IMR-90 (cell line): ENCODE measurements around the gene VIPR1. TPM values are rescaled to one million over a fixed set of nuclear protein-coding genes. Genes with fewer than 3 reads are reported as not detected.

Experiments
- ATAC-seq: fragments of 200-7000 bp; cut with Tn5 transposase; 2 replicates; pipeline ENCODE4 v1.9.1; 2020; ENCODE audit warnings: low read depth, mild to moderate bottlenecking, moderate library complexity
- BruUV-seq: library from RNA; stranded (reverse); fragments of 400-500 nt; replicated peaks from 2 replicates; lab custom pipeline; 2021; lab: Mats Ljungman, UMichigan
- CTCF ChIA-PET: fragments of 300-600 bp; formaldehyde crosslinking; extraction: SDS; loops from one replicate; lab custom pipeline; 2021; ENCODE audit warnings: antibody characterized with exemption; lab: Yijun Ruan, JAX
- POLR2A ChIA-PET: fragments of 300-600 bp; sonication (Branson Sonifier 250); formaldehyde crosslinking; loops from one replicate; lab custom pipeline; 2022; ENCODE audit warnings: antibody characterized with exemption; ENCODE audit not compliant: unreplicated experiment; lab: Charles Lee
- DNase-seq: peaks from one replicate; pipeline ENCODE4 v3.0.0; 2013
- H2AFZ ChIP-seq: replicated peaks from 2 replicates; pipeline ENCODE3; 2013; ENCODE audit warnings: low read length, mild to moderate bottlenecking; ENCODE audit not compliant: poor library complexity
- H2AK5ac ChIP-seq: 2 replicates; pipeline ENCODE4 v1.6.1; 2013; ENCODE audit warnings: low read depth, low read length, inconsistent platforms
- H2AK9ac ChIP-seq: replicated peaks from 2 replicates; pipeline ENCODE3; 2013; ENCODE audit warnings: mild to moderate bottlenecking, low read depth, low read length, moderate library complexity; ENCODE audit not compliant: poor library complexity
- H2BK120ac ChIP-seq: 2 replicates; pipeline ENCODE4 v1.6.1; 2013; ENCODE audit warnings: low read depth, low read length, inconsistent platforms
- H2BK15ac ChIP-seq: 3 replicates; pipeline ENCODE4 v1.6.1; 2013; ENCODE audit warnings: low read depth, low read length, inconsistent platforms
- H2BK20ac ChIP-seq: 2 replicates; pipeline ENCODE4 v1.6.1; 2013; ENCODE audit warnings: low read depth, mild to moderate bottlenecking, inconsistent platforms, low read length, moderate library complexity
- H2BK5ac ChIP-seq: 2 replicates; pipeline ENCODE4 v1.6.1; 2013; ENCODE audit warnings: mild to moderate bottlenecking, low read depth, low read length, inconsistent platforms; ENCODE audit not compliant: poor library complexity, severe bottlenecking
- H3K14ac ChIP-seq: replicated peaks from 2 replicates; pipeline ENCODE4 v1.6.1; 2013; ENCODE audit warnings: low read depth, low read length, inconsistent platforms
- H3K18ac ChIP-seq: 2 replicates; pipeline ENCODE4 v1.6.1; 2013; ENCODE audit warnings: low read depth, low read length, control low read depth
- H3K23ac ChIP-seq: 2 replicates; pipeline ENCODE4 v1.6.1; 2013; ENCODE audit warnings: low read depth, low read length, inconsistent platforms
- H3K27ac ChIP-seq: 2 replicates; pipeline ENCODE4 v1.5.1; 2013; ENCODE audit warnings: mild to moderate bottlenecking, control low read depth, low read length; ENCODE audit not compliant: insufficient read depth
- H3K27me3 ChIP-seq: 2 replicates; pipeline ENCODE4 v1.6.1; 2013; ENCODE audit warnings: low read length; ENCODE audit not compliant: control insufficient read depth, insufficient read depth
- H3K36me3 ChIP-seq: 2 replicates; pipeline ENCODE4 v1.6.1; 2013; ENCODE audit warnings: low read length, mixed read lengths; ENCODE audit not compliant: control insufficient read depth, insufficient read depth
- H3K4ac ChIP-seq: 2 replicates; pipeline ENCODE4 v1.6.1; 2013; ENCODE audit warnings: low read depth, low read length, inconsistent platforms
- H3K4me1 ChIP-seq: 2 replicates; pipeline ENCODE4 v1.6.1; 2013; ENCODE audit warnings: low read length, mixed read lengths; ENCODE audit not compliant: control insufficient read depth, insufficient read depth
- H3K4me2 ChIP-seq: 2 replicates; pipeline ENCODE4 v1.6.1; 2013; ENCODE audit warnings: low read depth, mild to moderate bottlenecking, control low read depth, low read length, moderate library complexity
- H3K4me3 ChIP-seq: 2 replicates; pipeline ENCODE4 v1.5.1; 2013; ENCODE audit warnings: low read depth, mild to moderate bottlenecking, control low read depth, low read length, moderate library complexity; ENCODE audit not compliant: insufficient read depth
- H3K56ac ChIP-seq: 2 replicates; pipeline ENCODE4 v1.6.1; 2013; ENCODE audit warnings: low read length, inconsistent platforms; ENCODE audit not compliant: insufficient read depth; ENCODE audit errors: extremely low read depth
- H3K79me1 ChIP-seq, 2 experiments: 2 replicates each; pipeline ENCODE4 v1.6.1; 2013; ENCODE audit warnings: low read length in 2 of 2, inconsistent platforms in 1 of 2, low read depth in 1 of 2
- H3K9ac ChIP-seq: 2 replicates; pipeline ENCODE4 v1.6.1; 2013; ENCODE audit warnings: low read depth, low read length, control low read depth
- H3K9me1 ChIP-seq: 2 replicates; pipeline ENCODE4 v1.6.1; 2013; ENCODE audit warnings: low read length, inconsistent platforms; ENCODE audit not compliant: insufficient read depth
- H3K9me3 ChIP-seq: 2 replicates; pipeline ENCODE4 v1.6.1; 2013; ENCODE audit warnings: low read length; ENCODE audit not compliant: control insufficient read depth, insufficient read depth
- H4K20me1 ChIP-seq: 2 replicates; pipeline ENCODE4 v1.6.1; 2013; ENCODE audit warnings: low read length, inconsistent platforms; ENCODE audit not compliant: insufficient read depth
- H4K5ac ChIP-seq: 2 replicates; pipeline ENCODE4 v1.6.1; 2013; ENCODE audit warnings: mild to moderate bottlenecking, low read depth, low read length, control low read depth
- H4K8ac ChIP-seq, 2 experiments: 2 replicates each; pipeline ENCODE4 v1.6.1; 2013; ENCODE audit warnings: low read depth in 2 of 2, low read length in 2 of 2, control low read depth in 1 of 2, inconsistent platforms in 1 of 2
- H4K91ac ChIP-seq: 2 replicates; pipeline ENCODE4 v1.6.1; 2013; ENCODE audit warnings: low read depth, low read length, inconsistent platforms; ENCODE audit not compliant: insufficient read depth
- BHLHE40 ChIP-seq: fragments of 150-350 bp; IDR thresholded peaks from 2 replicates; pipeline ENCODE4 v1.6.1; 2016; ENCODE audit warnings: mild to moderate bottlenecking, low read depth, low read length
- CEBPB ChIP-seq: IDR thresholded peaks from 2 replicates; pipeline ENCODE4 v1.6.1; 2012; ENCODE audit warnings: low read depth, low read length, improper control_type of control experiment
- CHD1 ChIP-seq: IDR thresholded peaks from 2 replicates; pipeline ENCODE4 v1.6.1; 2012; ENCODE audit warnings: low read depth, low read length, improper control_type of control experiment
- FOS ChIP-seq: fragments of 150-350 bp; IDR thresholded peaks from 2 replicates; pipeline ENCODE4 v1.6.1; 2016; ENCODE audit warnings: low read depth, low read length
- MAFK ChIP-seq: IDR thresholded peaks from 2 replicates; pipeline ENCODE4 v1.6.1; 2012; ENCODE audit warnings: low read depth, low read length, improper control_type of control experiment
- MAZ ChIP-seq: IDR thresholded peaks from 2 replicates; pipeline ENCODE4 v1.6.1; 2012; ENCODE audit warnings: low read depth, mild to moderate bottlenecking, low read length, improper control_type of control experiment, moderate library complexity, borderline replicate concordance
- MXI1 ChIP-seq: IDR thresholded peaks from 2 replicates; pipeline ENCODE4 v1.6.1; 2012; ENCODE audit warnings: low read depth, mild to moderate bottlenecking, low read length, moderate library complexity, borderline replicate concordance
- NFE2L2 ChIP-seq: fragments of 150-350 bp; IDR thresholded peaks from 2 replicates; pipeline ENCODE4 v1.6.1; 2016; ENCODE audit warnings: low read depth, mild to moderate bottlenecking, low read length
- POLR2A ChIP-seq: IDR thresholded peaks from 2 replicates; pipeline ENCODE4 v1.6.1; 2012; ENCODE audit warnings: mild to moderate bottlenecking, low read depth, low read length
- RAD21 ChIP-seq: IDR thresholded peaks from 2 replicates; pipeline ENCODE4 v1.6.1; 2012; ENCODE audit warnings: low read length, improper control_type of control experiment
- RCOR1 ChIP-seq: IDR thresholded peaks from 2 replicates; pipeline ENCODE4 v1.6.1; 2012; ENCODE audit warnings: mild to moderate bottlenecking, low read length, improper control_type of control experiment; ENCODE audit not compliant: insufficient replicate concordance
- RFX5 ChIP-seq: IDR thresholded peaks from 2 replicates; pipeline ENCODE4 v1.8.0; 2012; ENCODE audit warnings: low read depth, mild to moderate bottlenecking, low read length, moderate library complexity
- SMC3 ChIP-seq: fragments of 150-350 bp; IDR thresholded peaks from 2 replicates; pipeline ENCODE4 v1.6.1; 2016; ENCODE audit warnings: low read depth, mild to moderate bottlenecking, antibody characterized with exemption, low read length, moderate library complexity
- WGBS, 2 experiments: methylation state at CpG; one replicate each; pipeline versions ENCODE4 v1.1.5 to v1.1.7; 2013; ENCODE audit warnings: missing lambda C conversion rate in 2 of 2; ENCODE audit not compliant: insufficient read length in 1 of 2; ENCODE audit errors: extremely low coverage in 2 of 2; 5-methylcytosine and 5-hydroxymethylcytosine counted together
- dilution Hi-C: fragments of 300-500 bp; cut with HindIII; formaldehyde crosslinking; loops from one replicate; pipeline ENCODE4 v1.14.3; 2018; ENCODE audit warnings: low sequenced_read_pairs; ENCODE audit not compliant: unreplicated experiment
- in situ Hi-C: fragments of 300-500 bp; cut with MboI; formaldehyde crosslinking; loops from 3 replicates; pipeline ENCODE4 v1.14.3; 2019; ENCODE audit warnings: low sequenced_read_pairs, inconsistent platforms, mixed read lengths
- intact Hi-C: fragments of 100-400 bp; cut with micrococcal nuclease; formaldehyde crosslinking; loops from 2 replicates; pipeline ENCODE4 v1.10.0; 2022
- polyA plus RNA-seq, 3 experiments: library from polyadenylated mRNA; depleted of rRNA; stranded (reverse); fragments of >200 nt; gene quantifications; 2 replicates each; pipeline ENCODE4 v1.2.3, GENCODE V29; 2012; ENCODE audit warnings: low replicate concordance in 1 of 3
- total RNA-seq: library from RNA; depleted of rRNA; stranded (reverse); fragments of >200 nt; gene quantifications from 2 replicates; pipeline ENCODE4 v1.2.3, GENCODE V29; 2012
- TF ChIP-seq, protein P1 (sequence below): fragments of 150-350 bp; IDR thresholded peaks from 2 replicates; pipeline ENCODE4 v1.6.1; 2017; ENCODE audit warnings: mild to moderate bottlenecking, antibody characterized with exemption, low read length, low read depth
- TF ChIP-seq, protein P2 (sequence below): fragments of 150-350 bp; IDR thresholded peaks from 2 replicates; pipeline ENCODE4 v1.6.1; 2016; ENCODE audit warnings: low read depth, mild to moderate bottlenecking, low read length, moderate library complexity, borderline replicate concordance
- TF ChIP-seq, protein P3 (sequence below): conservative IDR thresholded peaks from 2 replicates; pipeline ENCODE4 v1.5.1; 2012; ENCODE audit warnings: mild to moderate bottlenecking, low read depth, low read length, improper control_type of control experiment

Gene VIPR1
- total and polyA plus RNA-seq, 2 of the 4 experiments (the other 2 are of a cell fraction), result not detected

DNA sequence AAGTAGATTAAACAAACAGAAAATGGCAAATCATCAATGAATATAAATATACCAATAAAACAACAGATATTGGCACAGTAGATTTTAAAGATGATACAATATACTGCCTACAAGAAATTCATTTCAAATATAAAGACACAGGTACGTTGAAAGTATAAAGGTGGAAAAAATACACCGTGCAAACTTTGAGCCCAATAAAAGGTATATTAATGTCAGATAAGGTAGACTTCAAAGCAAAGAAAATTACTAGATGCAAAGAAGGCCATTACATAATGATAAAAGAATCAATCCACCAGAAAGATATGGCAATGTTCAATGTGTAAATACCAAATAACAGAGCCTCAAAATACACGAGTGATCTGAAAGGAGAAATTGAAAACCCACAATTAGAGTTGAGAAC is 34.3 kb upstream of the VIPR1 start:
- Histone ChIP-seq H3K4ac (no peak overlapping the region), H4K20me1 (no peaks in the 10 kb centered on the region), H2BK20ac (no peak overlapping the region), H3K9me1 (no peaks in the 10 kb centered on the region), H3K27ac (no peak overlapping the region), H3K36me3 (no peaks in the 10 kb centered on the region), H3K18ac (no peak overlapping the region), H3K4me1 (no peaks in the 10 kb centered on the region), H2BK15ac (no peak overlapping the region), H3K79me1 (no peaks in the 10 kb centered on the region), H2BK5ac (no peak overlapping the region), H4K8ac (no peak overlapping the region), H3K23ac (no peak overlapping the region), H3K9ac (no peak overlapping the region), H2AK9ac (no peak overlapping the region), H3K4me3 (no peak overlapping the region), H3K14ac (no peak overlapping the region), H2AK5ac (no peak overlapping the region), H2AFZ (no peak overlapping the region), H4K5ac (no peak overlapping the region), H4K91ac (no peak overlapping the region), H2BK120ac (no peak overlapping the region), H3K27me3 (peaks cover 3% of the 10 kb centered on the region), H3K56ac (no peak overlapping the region), H3K9me3 (no peaks in the 10 kb centered on the region), H3K4me2 (no peak overlapping the region)
- intact Hi-C loops, result no loop called here
- ChIA-PET POLR2A (no interaction called here), CTCF (no interaction called here)
- dilution Hi-C loops, result no loop called here
- no peak for ATAC-seq
- BruUV-seq, result no TSS peak
- no CpG with 5 or more reads among the region's 3 CpGs for WGBS, 2 experiments
- in situ Hi-C loops, result no loop called here
- TF ChIP-seq NFE2L2, result no peak
- TF ChIP-seq, protein P1, sequence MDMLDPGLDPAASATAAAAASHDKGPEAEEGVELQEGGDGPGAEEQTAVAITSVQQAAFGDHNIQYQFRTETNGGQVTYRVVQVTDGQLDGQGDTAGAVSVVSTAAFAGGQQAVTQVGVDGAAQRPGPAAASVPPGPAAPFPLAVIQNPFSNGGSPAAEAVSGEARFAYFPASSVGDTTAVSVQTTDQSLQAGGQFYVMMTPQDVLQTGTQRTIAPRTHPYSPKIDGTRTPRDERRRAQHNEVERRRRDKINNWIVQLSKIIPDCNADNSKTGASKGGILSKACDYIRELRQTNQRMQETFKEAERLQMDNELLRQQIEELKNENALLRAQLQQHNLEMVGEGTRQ, result no peak
- TF ChIP-seq, protein P2, sequence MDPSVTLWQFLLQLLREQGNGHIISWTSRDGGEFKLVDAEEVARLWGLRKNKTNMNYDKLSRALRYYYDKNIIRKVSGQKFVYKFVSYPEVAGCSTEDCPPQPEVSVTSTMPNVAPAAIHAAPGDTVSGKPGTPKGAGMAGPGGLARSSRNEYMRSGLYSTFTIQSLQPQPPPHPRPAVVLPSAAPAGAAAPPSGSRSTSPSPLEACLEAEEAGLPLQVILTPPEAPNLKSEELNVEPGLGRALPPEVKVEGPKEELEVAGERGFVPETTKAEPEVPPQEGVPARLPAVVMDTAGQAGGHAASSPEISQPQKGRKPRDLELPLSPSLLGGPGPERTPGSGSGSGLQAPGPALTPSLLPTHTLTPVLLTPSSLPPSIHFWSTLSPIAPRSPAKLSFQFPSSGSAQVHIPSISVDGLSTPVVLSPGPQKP, result no peak
- TF ChIP-seq, protein P3, sequence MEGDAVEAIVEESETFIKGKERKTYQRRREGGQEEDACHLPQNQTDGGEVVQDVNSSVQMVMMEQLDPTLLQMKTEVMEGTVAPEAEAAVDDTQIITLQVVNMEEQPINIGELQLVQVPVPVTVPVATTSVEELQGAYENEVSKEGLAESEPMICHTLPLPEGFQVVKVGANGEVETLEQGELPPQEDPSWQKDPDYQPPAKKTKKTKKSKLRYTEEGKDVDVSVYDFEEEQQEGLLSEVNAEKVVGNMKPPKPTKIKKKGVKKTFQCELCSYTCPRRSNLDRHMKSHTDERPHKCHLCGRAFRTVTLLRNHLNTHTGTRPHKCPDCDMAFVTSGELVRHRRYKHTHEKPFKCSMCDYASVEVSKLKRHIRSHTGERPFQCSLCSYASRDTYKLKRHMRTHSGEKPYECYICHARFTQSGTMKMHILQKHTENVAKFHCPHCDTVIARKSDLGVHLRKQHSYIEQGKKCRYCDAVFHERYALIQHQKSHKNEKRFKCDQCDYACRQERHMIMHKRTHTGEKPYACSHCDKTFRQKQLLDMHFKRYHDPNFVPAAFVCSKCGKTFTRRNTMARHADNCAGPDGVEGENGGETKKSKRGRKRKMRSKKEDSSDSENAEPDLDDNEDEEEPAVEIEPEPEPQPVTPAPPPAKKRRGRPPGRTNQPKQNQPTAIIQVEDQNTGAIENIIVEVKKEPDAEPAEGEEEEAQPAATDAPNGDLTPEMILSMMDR, result no peak
- no peak for TF ChIP-seq CEBPB
- TF ChIP-seq RFX5, result no peak
- no peak for TF ChIP-seq BHLHE40
- no peak for TF ChIP-seq MXI1
- TF ChIP-seq MAFK, result no peak
- TF ChIP-seq CHD1, result no peak
- no peak for TF ChIP-seq RAD21
- TF ChIP-seq RCOR1, result no peak
- no peak for TF ChIP-seq MAZ
- TF ChIP-seq POLR2A, result no peak
- no peak for TF ChIP-seq FOS
- TF ChIP-seq SMC3, result no peak
- DNase-seq, result no peak
